Measurements from ENCODE around the gene ELK3.

DNA sequence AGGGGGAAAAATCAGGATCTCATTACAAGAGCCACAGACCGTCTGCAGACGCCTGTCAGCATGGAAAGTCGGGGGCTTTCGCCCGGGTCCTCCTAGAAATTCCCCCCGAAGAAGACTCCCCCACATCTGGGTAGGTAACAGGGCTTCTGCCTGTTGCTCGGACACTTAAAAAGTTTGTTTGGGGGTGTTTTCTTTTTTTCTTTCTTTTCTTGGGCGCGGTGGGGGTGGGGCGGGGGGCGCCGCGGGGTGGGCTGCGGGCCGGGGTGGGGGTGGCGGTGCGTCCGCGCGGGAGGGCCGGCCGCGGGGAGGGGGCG, 358 bp downstream of the ELK3 start:
- TF ChIP-seq, protein P1, sequence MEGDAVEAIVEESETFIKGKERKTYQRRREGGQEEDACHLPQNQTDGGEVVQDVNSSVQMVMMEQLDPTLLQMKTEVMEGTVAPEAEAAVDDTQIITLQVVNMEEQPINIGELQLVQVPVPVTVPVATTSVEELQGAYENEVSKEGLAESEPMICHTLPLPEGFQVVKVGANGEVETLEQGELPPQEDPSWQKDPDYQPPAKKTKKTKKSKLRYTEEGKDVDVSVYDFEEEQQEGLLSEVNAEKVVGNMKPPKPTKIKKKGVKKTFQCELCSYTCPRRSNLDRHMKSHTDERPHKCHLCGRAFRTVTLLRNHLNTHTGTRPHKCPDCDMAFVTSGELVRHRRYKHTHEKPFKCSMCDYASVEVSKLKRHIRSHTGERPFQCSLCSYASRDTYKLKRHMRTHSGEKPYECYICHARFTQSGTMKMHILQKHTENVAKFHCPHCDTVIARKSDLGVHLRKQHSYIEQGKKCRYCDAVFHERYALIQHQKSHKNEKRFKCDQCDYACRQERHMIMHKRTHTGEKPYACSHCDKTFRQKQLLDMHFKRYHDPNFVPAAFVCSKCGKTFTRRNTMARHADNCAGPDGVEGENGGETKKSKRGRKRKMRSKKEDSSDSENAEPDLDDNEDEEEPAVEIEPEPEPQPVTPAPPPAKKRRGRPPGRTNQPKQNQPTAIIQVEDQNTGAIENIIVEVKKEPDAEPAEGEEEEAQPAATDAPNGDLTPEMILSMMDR (IDR thresholded peaks at IDR 0.05 in 8 of 11, conservative IDR thresholded peaks at IDR 0.05 in 3 of 11), result no peak
- TF ChIP-seq POLR2A (IDR thresholded peaks at IDR 0.05) (no peak), POLR2AphosphoS5 (IDR thresholded peaks at IDR 0.05) (no peak)

All from spleen (tissue), 7 donors.